Measurements from ENCODE around the gene TBC1D22A. TPM values are rescaled to one million over a fixed set of nuclear protein-coding genes. Genes with fewer than 3 reads are reported as not detected.

TBC1D22A gene
- total and polyA plus RNA-seq, 8 donors = 13.3 to 53.1 (median 21.5) TPM

- no peak for DNase-seq
- H3K9me3 ChIP-seq = no peaks in the 10 kb centered on the region
- H3K4me1 ChIP-seq = no peaks in the 10 kb centered on the region
- TF ChIP-seq POLR2AphosphoS5 (IDR thresholded peaks at IDR 0.05) = no peak
- no peak for TF ChIP-seq POLR2A (IDR thresholded peaks at IDR 0.05)
- no peak for TF ChIP-seq CTCF (IDR thresholded peaks at IDR 0.05)
- TF ChIP-seq EP300 (IDR thresholded peaks at IDR 0.05) = no peak
- H3K27ac ChIP-seq = no peak overlapping the region
- WGBS, 5 donors = 84 to 96% (median 95%) methylated on average over 8 to 9 of the region's 9 CpGs
- peaks cover 0 to 71% (median 53%) of the 10 kb centered on the region in 4 donors for H3K36me3 ChIP-seq
- no peaks in the 10 kb centered on the region for H3K27me3 ChIP-seq
- no peak overlapping the region for H3K4me3 ChIP-seq
- intact Hi-C loops (cut with DNase I; ENCODE audit: low total_unique reads) = no loop called here
Measured at GRCh38 chr22:47056361-47056760, 293.9 kb downstream of the TBC1D22A start.

- DNase-seq = no peak
Measured at GRCh38 chr22:47056776-47057470, 294.5 kb downstream of the TBC1D22A start.

GRCh38 chr22:47057916-47058585, 295.6 kb downstream of the TBC1D22A start:
- no peak overlapping the region for H3K27ac ChIP-seq
- WGBS, 5 donors = 94 to 98% (median 96%) methylated on average over 13 to 16 of the region's 16 CpGs
- intact Hi-C loops (cut with DNase I; ENCODE audit: low total_unique reads) = no loop called here
- peaks cover 0 to 72% (median 58%) of the 10 kb centered on the region in 4 donors for H3K36me3 ChIP-seq
- no peaks in the 10 kb centered on the region for H3K27me3 ChIP-seq
- no peak for DNase-seq
- no peak for TF ChIP-seq POLR2AphosphoS5 (IDR thresholded peaks at IDR 0.05)
- TF ChIP-seq POLR2A (IDR thresholded peaks at IDR 0.05) = no peak
- no peak for TF ChIP-seq CTCF (IDR thresholded peaks at IDR 0.05)
- no peak for TF ChIP-seq EP300 (IDR thresholded peaks at IDR 0.05)
- H3K4me1 ChIP-seq = no peaks in the 10 kb centered on the region
- H3K4me3 ChIP-seq = no peak overlapping the region
- H3K9me3 ChIP-seq = no peaks in the 10 kb centered on the region

More at GRCh38 chr22:47056776-47057470, 294.5 kb downstream of the TBC1D22A start:
- 95 to 98% (median 97%) methylated on average over 18 of the region's 18 CpGs for WGBS, 5 donors
- TF ChIP-seq EP300 (IDR thresholded peaks at IDR 0.05) (no peak), POLR2AphosphoS5 (IDR thresholded peaks at IDR 0.05) (no peak), CTCF (IDR thresholded peaks at IDR 0.05) (no peak), POLR2A (IDR thresholded peaks at IDR 0.05) (no peak)
- Histone ChIP-seq H3K27me3 (no peaks in the 10 kb centered on the region), H3K27ac (no peak overlapping the region), H3K4me1 (no peaks in the 10 kb centered on the region), H3K4me3 (no peak overlapping the region), H3K9me3 (no peaks in the 10 kb centered on the region), H3K36me3 (peaks cover 0 to 69% (median 53%) of the 10 kb centered on the region in 4 donors)
- intact Hi-C loops (cut with DNase I; ENCODE audit: low total_unique reads) = no loop called here

GRCh38 chr22:47059076-47059475, 296.6 kb downstream of the TBC1D22A start:
- no peak for TF ChIP-seq POLR2A (IDR thresholded peaks at IDR 0.05)
- TF ChIP-seq EP300 (IDR thresholded peaks at IDR 0.05) = no peak
- TF ChIP-seq POLR2AphosphoS5 (IDR thresholded peaks at IDR 0.05) = no peak
- no peak for TF ChIP-seq CTCF (IDR thresholded peaks at IDR 0.05)
- no peaks in the 10 kb centered on the region for H3K9me3 ChIP-seq
- 93 to 96% (median 95%) methylated on average over 11 to 15 of the region's 15 CpGs for WGBS, 5 donors
- DNase-seq = no peak
- no peak overlapping the region for H3K4me3 ChIP-seq
- no peak overlapping the region for H3K27ac ChIP-seq
- peaks cover 0 to 73% (median 60%) of the 10 kb centered on the region in 4 donors for H3K36me3 ChIP-seq
- intact Hi-C loops (cut with DNase I; ENCODE audit: low total_unique reads) = no loop called here
- H3K27me3 ChIP-seq = no peaks in the 10 kb centered on the region
- H3K4me1 ChIP-seq = no peaks in the 10 kb centered on the region
